Stimulated activated CD8-positive, alpha-beta memory T cell treated with anti-CD3 and anti-CD28 coated beads, Interleukin-15, amount 100 ng/mL, for 24 hours (primary cell): ENCODE data around the gene PLEKHG4B.
"Not testable (repeated sequence)": the region's sequence is repeated elsewhere in the genome, so short reads cannot be mapped to it uniquely, and the experiment has no call there.

Experiments used
- DNase-seq: peaks from one replicate; pipeline ENCODE4 v3.0.0-alpha.2; 2020; ENCODE audit warnings: low read depth

PLEKHG4B gene

GRCh38 chr5:95241-95980, 3.4 kb downstream of the PLEKHG4B start:
- DNase-seq = no peak

GRCh38 chr5:96976-97660, 5.2 kb downstream of the PLEKHG4B start:
- no peak for DNase-seq

GRCh38 chr5:99815-100214, 7.8 kb downstream of the PLEKHG4B start:
- DNase-seq = no peak

- no peak for DNase-seq
These were observed 10.6 kb downstream of the PLEKHG4B start for GRCh38 chr5:102411-103043.

GRCh38 chr5:104106-104505, 12.1 kb downstream of the PLEKHG4B start:
- not testable (repeated sequence) for DNase-seq

GRCh38 chr5:104778-105296, 12.9 kb downstream of the PLEKHG4B start:
- no peak for DNase-seq

- no peak for DNase-seq
These were observed 13.6 kb downstream of the PLEKHG4B start for GRCh38 chr5:105504-106070.

- DNase-seq = no peak
These were observed 14.6 kb downstream of the PLEKHG4B start for GRCh38 chr5:106587-106986.

- no peak for DNase-seq
These were observed 15.6 kb downstream of the PLEKHG4B start for GRCh38 chr5:107526-107925.

GRCh38 chr5:109826-110225, 17.9 kb downstream of the PLEKHG4B start:
- DNase-seq = no peak

GRCh38 chr5:110270-110888, 18.4 kb downstream of the PLEKHG4B start:
- no peak for DNase-seq

GRCh38 chr5:111171-111570, 19.2 kb downstream of the PLEKHG4B start:
- DNase-seq = no peak

GRCh38 chr5:119486-120097, 27.6 kb downstream of the PLEKHG4B start:
- no peak for DNase-seq

GRCh38 chr5:121432-121831, 29.5 kb downstream of the PLEKHG4B start:
- no peak for DNase-seq

- no peak for DNase-seq
These were observed 33.8 kb downstream of the PLEKHG4B start for GRCh38 chr5:125815-126214.

GRCh38 chr5:126806-127205, 34.8 kb downstream of the PLEKHG4B start:
- no peak for DNase-seq

GRCh38 chr5:127886-128285, 35.9 kb downstream of the PLEKHG4B start:
- no peak for DNase-seq

GRCh38 chr5:128446-128845, 36.5 kb downstream of the PLEKHG4B start:
- no peak for DNase-seq

GRCh38 chr5:129148-129547, 37.2 kb downstream of the PLEKHG4B start:
- DNase-seq = no peak

GRCh38 chr5:129820-130219, 37.9 kb downstream of the PLEKHG4B start:
- DNase-seq = no peak

GRCh38 chr5:130601-131131, 38.7 kb downstream of the PLEKHG4B start:
- DNase-seq = no peak
